ENCODE results near the gene DUS3L.

The DUS3L gene, protein sequence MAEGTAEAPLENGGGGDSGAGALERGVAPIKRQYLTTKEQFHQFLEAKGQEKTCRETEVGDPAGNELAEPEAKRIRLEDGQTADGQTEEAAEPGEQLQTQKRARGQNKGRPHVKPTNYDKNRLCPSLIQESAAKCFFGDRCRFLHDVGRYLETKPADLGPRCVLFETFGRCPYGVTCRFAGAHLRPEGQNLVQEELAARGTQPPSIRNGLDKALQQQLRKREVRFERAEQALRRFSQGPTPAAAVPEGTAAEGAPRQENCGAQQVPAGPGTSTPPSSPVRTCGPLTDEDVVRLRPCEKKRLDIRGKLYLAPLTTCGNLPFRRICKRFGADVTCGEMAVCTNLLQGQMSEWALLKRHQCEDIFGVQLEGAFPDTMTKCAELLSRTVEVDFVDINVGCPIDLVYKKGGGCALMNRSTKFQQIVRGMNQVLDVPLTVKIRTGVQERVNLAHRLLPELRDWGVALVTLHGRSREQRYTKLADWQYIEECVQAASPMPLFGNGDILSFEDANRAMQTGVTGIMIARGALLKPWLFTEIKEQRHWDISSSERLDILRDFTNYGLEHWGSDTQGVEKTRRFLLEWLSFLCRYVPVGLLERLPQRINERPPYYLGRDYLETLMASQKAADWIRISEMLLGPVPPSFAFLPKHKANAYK

GRCh38 chr19:5790559-5791520, at the start of gene DUS3L:
TSS of gene DUS3L (minus strand) at chr19:5791163. CDS start at chr19:5791141, 22 bp downstream.
- ATAC-seq (ENCODE audit: low read depth): peak; percentile 93
- Histone ChIP-seq H3K4me3 (ENCODE audit: severe bottlenecking) (peak within 1 kb of the TSS; percentile 60), H3K27me3 (ENCODE audit: insufficient read depth, poor library complexity, severe bottlenecking) (no peaks in the 10 kb centered on the region), H3K36me3 (ENCODE audit: low read depth) (peaks cover 37% of the 10 kb centered on the region), H3K4me1 (ENCODE audit: insufficient read depth, poor library complexity, severe bottlenecking) (peaks cover 3% of the 10 kb centered on the region), H3K9me3 (ENCODE audit: severe bottlenecking) (no peaks in the 10 kb centered on the region), H3K27ac (ENCODE audit: poor library complexity, severe bottlenecking) (peak within 1 kb of the TSS; percentile 80)
- peak; percentile 97 for DNase-seq (ENCODE audit: low spot score)
- no peak for TF ChIP-seq CTCF (IDR thresholded peaks at IDR 0.05; ENCODE audit: poor library complexity, severe bottlenecking)

DNA sequence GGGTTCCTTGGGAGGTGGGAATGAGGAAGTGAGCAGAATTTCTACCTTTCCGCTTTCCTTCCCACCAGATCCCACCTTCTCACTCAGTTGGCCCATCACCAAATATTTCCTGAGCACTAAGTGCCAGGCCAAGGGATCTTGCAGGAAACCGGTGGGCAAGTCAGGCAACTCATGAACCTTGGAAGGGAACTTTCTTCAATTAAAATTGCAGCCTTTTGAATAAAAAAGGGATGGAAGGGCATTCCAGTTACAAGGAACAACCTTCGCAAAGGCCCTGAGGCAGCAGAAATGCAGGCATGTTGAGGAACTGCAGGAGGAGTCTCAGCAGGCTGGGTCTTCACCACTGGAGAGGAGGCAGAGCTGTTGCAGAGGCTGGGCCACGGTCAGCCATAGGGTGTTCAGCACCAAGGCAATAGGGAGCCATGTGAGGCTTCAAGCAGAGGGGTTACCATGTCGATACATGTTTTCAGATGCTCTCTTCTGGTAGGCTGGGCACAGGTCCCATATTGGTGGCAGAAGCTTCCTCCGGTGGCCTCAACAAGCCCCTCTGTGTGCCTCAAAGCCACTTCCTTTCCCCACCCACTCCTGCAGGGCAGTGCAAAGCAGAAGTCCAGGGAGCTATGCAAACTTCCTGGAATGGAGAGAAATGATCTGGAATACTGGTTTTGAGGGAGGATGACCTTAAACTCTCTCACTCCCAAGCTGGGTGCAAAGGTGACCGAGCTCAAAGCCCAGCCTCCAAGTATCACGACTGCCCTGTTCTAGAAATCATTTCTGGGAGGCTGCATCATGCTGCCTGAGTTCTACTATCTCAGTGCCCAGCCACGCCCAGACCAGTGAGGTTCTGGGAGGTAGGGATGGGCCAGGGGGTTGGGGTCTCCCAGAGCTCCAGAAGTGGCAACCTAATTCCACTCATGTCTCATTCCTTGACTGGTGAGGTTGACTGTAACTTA, 48.4 kb upstream of the DUS3L start, which contains the start of gene FUT6:
TSS of gene FUT6 (minus strand) at position 638 of the 953 bp plus-strand sequence. CDS start 7,135 bp downstream, outside the sequence.
- H3K4me3 ChIP-seq (ENCODE audit: severe bottlenecking): no peak within 1 kb of the TSS

GRCh38 chr19:5838353-5839064, 47.5 kb upstream of the DUS3L start:
- Histone ChIP-seq H3K9me3 (ENCODE audit: severe bottlenecking) (no peaks in the 10 kb centered on the region), H3K27ac (ENCODE audit: poor library complexity, severe bottlenecking) (no peak overlapping the region), H3K4me3 (ENCODE audit: severe bottlenecking) (no peak overlapping the region), H3K4me1 (ENCODE audit: insufficient read depth, poor library complexity, severe bottlenecking) (no peaks in the 10 kb centered on the region), H3K36me3 (ENCODE audit: low read depth) (no peaks in the 10 kb centered on the region), H3K27me3 (ENCODE audit: insufficient read depth, poor library complexity, severe bottlenecking) (no peaks in the 10 kb centered on the region)
- no peak for TF ChIP-seq CTCF (IDR thresholded peaks at IDR 0.05; ENCODE audit: poor library complexity, severe bottlenecking)
- DNase-seq (ENCODE audit: low spot score) (no peak), ATAC-seq (ENCODE audit: low read depth) (no peak)

More for the DNA sequence above, 48.4 kb upstream of the DUS3L start, which contains the start of gene FUT6:
- Histone ChIP-seq H3K9me3 (ENCODE audit: severe bottlenecking) (no peaks in the 10 kb centered on the region), H3K27me3 (ENCODE audit: insufficient read depth, poor library complexity, severe bottlenecking) (no peaks in the 10 kb centered on the region), H3K4me1 (ENCODE audit: insufficient read depth, poor library complexity, severe bottlenecking) (no peaks in the 10 kb centered on the region), H3K36me3 (ENCODE audit: low read depth) (no peaks in the 10 kb centered on the region), H3K27ac (ENCODE audit: poor library complexity, severe bottlenecking) (no peak within 1 kb of the TSS)
- DNase-seq (ENCODE audit: low spot score) (no peak), ATAC-seq (ENCODE audit: low read depth) (no peak)
- no peak for TF ChIP-seq CTCF (IDR thresholded peaks at IDR 0.05; ENCODE audit: poor library complexity, severe bottlenecking)

Data from RWPE2 (cell line).